22Rv1 (cell line): Measurements from ENCODE around the gene TEX52.

Source experiments
- ZFX ChIP-seq: fragments of 450-650 bp; IDR thresholded peaks from 2 replicates; pipeline ENCODE4 v1.6.1; 2017; ENCODE audit warnings: antibody characterized with exemption, borderline replicate concordance
- TF ChIP-seq, protein P1 (sequence below): fragments of 450-650 bp; IDR thresholded peaks from 2 replicates; pipeline ENCODE4 v1.5.1; 2017; ENCODE audit warnings: mild to moderate bottlenecking

DNA sequence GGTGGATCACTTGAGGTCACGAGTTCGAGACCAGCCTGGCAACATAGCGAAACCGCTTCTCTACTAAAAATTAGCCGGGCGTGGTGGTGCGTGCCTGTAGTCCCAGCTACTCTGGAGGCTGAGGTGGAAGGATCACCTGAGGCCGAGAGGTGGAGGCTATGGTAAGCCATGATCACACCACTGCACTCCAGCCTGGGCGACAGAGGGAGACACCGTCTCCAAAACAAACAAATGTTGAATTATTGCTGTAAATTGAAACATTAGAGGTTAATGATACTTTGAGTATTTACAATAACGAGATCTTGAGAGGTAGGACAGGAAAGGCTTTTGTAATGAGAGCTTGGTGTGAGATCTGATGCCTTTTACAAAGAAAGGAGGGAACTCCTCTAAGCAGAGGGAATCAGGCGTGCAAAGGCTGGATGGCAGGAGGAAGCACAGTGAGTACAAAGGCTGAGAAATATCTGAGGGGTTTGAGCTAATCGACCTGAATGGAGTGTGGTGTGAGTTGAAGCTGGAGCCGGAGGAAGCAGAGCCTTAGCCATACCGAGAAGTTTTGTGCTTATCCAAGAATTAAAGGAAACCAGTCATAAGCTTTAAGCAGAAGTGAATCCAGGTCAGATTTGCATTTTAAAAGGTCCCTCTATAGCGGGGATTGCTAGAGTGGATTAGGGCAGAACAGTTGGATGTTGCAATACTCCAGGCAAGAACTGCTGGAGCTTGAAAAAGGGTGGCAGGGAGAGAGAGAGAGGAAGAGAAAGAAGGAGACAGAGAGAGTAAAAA is 21.3 kb upstream of the TEX52 start:
- TF ChIP-seq, protein P1, sequence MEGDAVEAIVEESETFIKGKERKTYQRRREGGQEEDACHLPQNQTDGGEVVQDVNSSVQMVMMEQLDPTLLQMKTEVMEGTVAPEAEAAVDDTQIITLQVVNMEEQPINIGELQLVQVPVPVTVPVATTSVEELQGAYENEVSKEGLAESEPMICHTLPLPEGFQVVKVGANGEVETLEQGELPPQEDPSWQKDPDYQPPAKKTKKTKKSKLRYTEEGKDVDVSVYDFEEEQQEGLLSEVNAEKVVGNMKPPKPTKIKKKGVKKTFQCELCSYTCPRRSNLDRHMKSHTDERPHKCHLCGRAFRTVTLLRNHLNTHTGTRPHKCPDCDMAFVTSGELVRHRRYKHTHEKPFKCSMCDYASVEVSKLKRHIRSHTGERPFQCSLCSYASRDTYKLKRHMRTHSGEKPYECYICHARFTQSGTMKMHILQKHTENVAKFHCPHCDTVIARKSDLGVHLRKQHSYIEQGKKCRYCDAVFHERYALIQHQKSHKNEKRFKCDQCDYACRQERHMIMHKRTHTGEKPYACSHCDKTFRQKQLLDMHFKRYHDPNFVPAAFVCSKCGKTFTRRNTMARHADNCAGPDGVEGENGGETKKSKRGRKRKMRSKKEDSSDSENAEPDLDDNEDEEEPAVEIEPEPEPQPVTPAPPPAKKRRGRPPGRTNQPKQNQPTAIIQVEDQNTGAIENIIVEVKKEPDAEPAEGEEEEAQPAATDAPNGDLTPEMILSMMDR, result no peak; the same call in 1 of the 2 replicates
- TF ChIP-seq ZFX, result no peak
